H9 (cell line): ENCODE results near the gene MRPS31. TPM values are rescaled to one million over a fixed set of nuclear protein-coding genes. Genes with fewer than 3 reads are reported as not detected.

Experiments
- DNase-seq: peaks from one replicate; pipeline ENCODE4 v3.0.0-alpha.2; 2017
- H2AFZ ChIP-seq: one replicate; pipeline ENCODE4 v1.6.1; 2013; ENCODE audit warnings: mild to moderate bottlenecking, low read length, control low read depth, moderate library complexity
- H2AK5ac ChIP-seq: 2 replicates; pipeline ENCODE4 v1.6.1; 2013; ENCODE audit warnings: low read length, control low read depth, mixed read lengths; ENCODE audit not compliant: insufficient read length
- H2BK120ac ChIP-seq: one replicate; pipeline ENCODE4 v1.6.1; 2013; ENCODE audit warnings: low read depth, mild to moderate bottlenecking, low read length, control low read depth, inconsistent platforms; ENCODE audit not compliant: poor library complexity, severe bottlenecking
- H2BK12ac ChIP-seq: 2 replicates; pipeline ENCODE4 v1.6.1; 2013; ENCODE audit warnings: low read length, control low read depth, mixed read lengths, low read depth; ENCODE audit not compliant: insufficient read length
- H2BK15ac ChIP-seq: 2 replicates; pipeline ENCODE4 v1.6.1; 2013; ENCODE audit warnings: low read depth, low read length, control low read depth
- H2BK20ac ChIP-seq: one replicate; pipeline ENCODE4 v1.6.1; 2013; ENCODE audit warnings: low read depth, mild to moderate bottlenecking, low read length, control low read depth, inconsistent platforms; ENCODE audit not compliant: poor library complexity, severe bottlenecking
- H2BK5ac ChIP-seq: 2 replicates; pipeline ENCODE4 v1.6.1; 2013; ENCODE audit warnings: low read length, control low read depth, mixed read lengths; ENCODE audit not compliant: insufficient read length
- H3K14ac ChIP-seq: 2 replicates; pipeline ENCODE4 v1.6.1; 2013; ENCODE audit warnings: low read length, control low read depth; ENCODE audit not compliant: insufficient read depth
- H3K18ac ChIP-seq: 2 replicates; pipeline ENCODE4 v1.6.1; 2013; ENCODE audit warnings: low read depth, mild to moderate bottlenecking, mixed read lengths, low read length, control low read depth; ENCODE audit not compliant: insufficient read length
- H3K23ac ChIP-seq: 2 replicates; pipeline ENCODE4 v1.6.1; 2013; ENCODE audit warnings: low read length, control low read depth, mixed read lengths, low read depth; ENCODE audit not compliant: insufficient read length
- H3K23me2 ChIP-seq: 2 replicates; pipeline ENCODE4 v1.6.1; 2013; ENCODE audit warnings: low read depth, mild to moderate bottlenecking, mixed read lengths, low read length, control low read depth; ENCODE audit not compliant: insufficient read length, poor library complexity, severe bottlenecking
- H3K27ac ChIP-seq: 2 replicates; pipeline ENCODE4 v1.5.1; 2013; ENCODE audit warnings: low read length, control low read depth, mixed read lengths, low read depth; ENCODE audit not compliant: insufficient read length
- H3K27me3 ChIP-seq: 2 replicates; pipeline ENCODE4 v1.6.1; 2013; ENCODE audit warnings: low read length, control low read depth, inconsistent platforms; ENCODE audit not compliant: insufficient read depth
- H3K4ac ChIP-seq: 2 replicates; pipeline ENCODE4 v1.6.1; 2013; ENCODE audit warnings: low read depth, mild to moderate bottlenecking, control low read depth, inconsistent platforms, low read length, moderate library complexity
- H3K4me1 ChIP-seq: 2 replicates; pipeline ENCODE4 v1.6.1; 2013; ENCODE audit warnings: low read length, control low read depth, inconsistent platforms; ENCODE audit not compliant: insufficient read depth
- H3K4me2 ChIP-seq: 2 replicates; pipeline ENCODE4 v1.6.1; 2013; ENCODE audit warnings: low read length, control low read depth, mixed read lengths; ENCODE audit not compliant: insufficient read length, insufficient read depth
- H3K56ac ChIP-seq: 2 replicates; pipeline ENCODE4 v1.6.1; 2013; ENCODE audit warnings: low read depth, mild to moderate bottlenecking, mixed read lengths, low read length, control low read depth; ENCODE audit not compliant: insufficient read length
- H3K79me1 ChIP-seq: 2 replicates; pipeline ENCODE4 v1.6.1; 2013; ENCODE audit warnings: low read depth, mild to moderate bottlenecking, moderate library complexity, low read length, control low read depth, inconsistent platforms; ENCODE audit not compliant: insufficient read depth, poor library complexity, severe bottlenecking
- H3K79me2 ChIP-seq: 2 replicates; pipeline ENCODE4 v1.6.1; 2013; ENCODE audit warnings: low read length, control low read depth, inconsistent platforms; ENCODE audit not compliant: insufficient read depth
- H3K9ac ChIP-seq: 2 replicates; pipeline ENCODE4 v1.6.1; 2013; ENCODE audit warnings: low read length, control low read depth, mixed read lengths; ENCODE audit not compliant: insufficient read length; ENCODE audit errors: extremely low read depth
- H3K9me3 ChIP-seq: one replicate; pipeline ENCODE4 v1.6.1; 2013; ENCODE audit warnings: low read depth, low read length, inconsistent platforms; ENCODE audit not compliant: control insufficient read depth
- H3T11ph ChIP-seq: one replicate; pipeline ENCODE4 v1.6.1; 2013; ENCODE audit warnings: mild to moderate bottlenecking, low read length, control low read depth, inconsistent platforms
- H4K20me1 ChIP-seq: one replicate; pipeline ENCODE4 v1.6.1; 2013; ENCODE audit not compliant: control insufficient read depth, insufficient read length, insufficient read depth
- H4K5ac ChIP-seq: 2 replicates; pipeline ENCODE4 v1.6.1; 2013; ENCODE audit warnings: low read depth, mild to moderate bottlenecking, mixed read lengths, low read length, control low read depth; ENCODE audit not compliant: insufficient read length
- H4K8ac ChIP-seq: replicated peaks from 2 replicates; pipeline ENCODE4 v1.6.1; 2013; ENCODE audit warnings: low read length, control low read depth, mixed read lengths, low read depth; ENCODE audit not compliant: insufficient read length
- H4K91ac ChIP-seq: 2 replicates; pipeline ENCODE4 v1.6.1; 2013; ENCODE audit warnings: low read depth, mild to moderate bottlenecking, moderate library complexity, mixed read lengths, low read length, control low read depth; ENCODE audit not compliant: insufficient read length
- H3K27ac Mint-ChIP-seq, 3 experiments: 2 replicates in 2 of 3; 3 replicates in 1 of 3; pipeline ENCODE4 v1.8.0; 2020 to 2021; ENCODE audit warnings: mixed read lengths in 3 of 3, mild to moderate bottlenecking in 1 of 3, moderate library complexity in 1 of 3
- H3K27me3 Mint-ChIP-seq: 2 replicates; pipeline ENCODE4 v1.8.0; 2021; ENCODE audit warnings: low read depth, mild to moderate bottlenecking, moderate library complexity, mixed read lengths
- H3K36me3 Mint-ChIP-seq, 3 experiments: 2 replicates in 2 of 3; 3 replicates in 1 of 3; pipeline ENCODE4 v1.8.0; 2020 to 2021; ENCODE audit warnings: low read depth in 3 of 3, mixed read lengths in 3 of 3; ENCODE audit not compliant: insufficient read depth in 1 of 3
- H3K4me1 Mint-ChIP-seq, 2 experiments: 2 replicates each; pipeline ENCODE4 v1.8.0; 2020; ENCODE audit warnings: mixed read lengths in 2 of 2
- H3K4me3 Mint-ChIP-seq, 2 experiments: 2 replicates in 1 of 2; 3 replicates in 1 of 2; pipeline ENCODE4 v1.8.0; 2020 to 2021; ENCODE audit warnings: mild to moderate bottlenecking in 2 of 2, mixed read lengths in 2 of 2, moderate library complexity in 1 of 2
- H3K9me3 Mint-ChIP-seq, 2 experiments: 2 replicates in 1 of 2; 3 replicates in 1 of 2; pipeline ENCODE4 v1.8.0; 2020; ENCODE audit warnings: mild to moderate bottlenecking in 2 of 2, mixed read lengths in 2 of 2, moderate library complexity in 1 of 2
- WGBS: extraction: QIAGEN DNeasy Blood & Tissue Kit; methylation state at CpG from one replicate; pipeline ENCODE4 v1.1.7; 2013; ENCODE audit warnings: missing lambda C conversion rate, low lambda C conversion rate, mixed read lengths; ENCODE audit not compliant: insufficient read length; ENCODE audit errors: extremely low coverage; 5-methylcytosine and 5-hydroxymethylcytosine counted together
- total RNA-seq: library from RNA; stranded (reverse); gene quantifications from 2 replicates; pipeline ENCODE4 v1.2.1, GENCODE V29; 2021
- TF ChIP-seq, protein P1 (sequence below): fragments of 200-600 bp; sonication (generic); conservative IDR thresholded peaks from 3 replicates; pipeline ENCODE4 v1.8.0; 2021; ENCODE audit warnings: antibody characterized with exemption, mild to moderate bottlenecking

The MRPS31 gene
- total RNA-seq, 1 experiment from 2014 or later: 27.3 TPM

DNA sequence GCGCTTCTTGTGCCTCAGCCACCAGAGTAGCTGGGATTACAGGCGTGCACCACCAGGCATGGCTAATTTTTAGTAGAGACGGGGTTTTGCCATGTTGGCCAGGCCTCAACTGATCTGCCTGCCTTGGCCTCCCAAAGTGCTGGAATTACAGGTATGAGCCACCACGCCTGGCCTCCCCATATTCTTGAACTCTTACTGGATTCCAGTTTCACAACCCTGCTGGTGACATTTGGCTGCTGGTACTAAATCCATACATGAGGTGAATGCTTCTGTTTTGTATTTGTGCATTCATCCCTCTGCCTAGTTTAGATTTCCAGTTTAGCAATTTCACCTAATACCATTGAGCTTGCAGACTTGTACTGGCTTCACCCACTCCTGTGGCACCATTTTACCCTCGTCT lies 32.3 kb upstream of the MRPS31 start:
- Histone ChIP-seq H3K9ac (no peak overlapping the region), H3K27ac (no peak overlapping the region), H3K79me2 (no peaks in the 10 kb centered on the region), H3K4me2 (no peak overlapping the region), H3K18ac (no peak overlapping the region), H2AFZ (no peak overlapping the region), H2BK20ac (no peak overlapping the region), H2BK12ac (no peak overlapping the region), H2BK120ac (no peak overlapping the region), H3K4ac (no peak overlapping the region), H3K4me1 (no peaks in the 10 kb centered on the region), H3K27me3 (no peaks in the 10 kb centered on the region; the same call in 1 of the 2 replicates), H2AK5ac (no peak overlapping the region), H3T11ph (no peak overlapping the region), H3K14ac (no peak overlapping the region), H3K56ac (no peak overlapping the region), H2BK15ac (no peak overlapping the region), H2BK5ac (no peak overlapping the region), H4K91ac (no peak overlapping the region), H4K20me1 (no peaks in the 10 kb centered on the region), H3K9me3 (no peaks in the 10 kb centered on the region), H3K23ac (no peak overlapping the region), H4K5ac (no peak overlapping the region), H3K23me2 (no peaks in the 10 kb centered on the region), H4K8ac (no peak overlapping the region), H3K79me1 (no peaks in the 10 kb centered on the region)
- no CpG with 5 or more reads among the region's 5 CpGs for WGBS
- Mint-ChIP-seq H3K4me3 (no peak overlapping the region), H3K27me3 (no peaks in the 10 kb centered on the region), H3K36me3 (peaks cover 6 to 63% (median 53%) of the 10 kb centered on the region in 3 experiments; a peak in 6 of 7 replicates), H3K9me3 (no peaks in the 10 kb centered on the region), H3K27ac (no peak overlapping the region), H3K4me1 (no peaks in the 10 kb centered on the region)
- no peak for DNase-seq
- TF ChIP-seq, protein P1, sequence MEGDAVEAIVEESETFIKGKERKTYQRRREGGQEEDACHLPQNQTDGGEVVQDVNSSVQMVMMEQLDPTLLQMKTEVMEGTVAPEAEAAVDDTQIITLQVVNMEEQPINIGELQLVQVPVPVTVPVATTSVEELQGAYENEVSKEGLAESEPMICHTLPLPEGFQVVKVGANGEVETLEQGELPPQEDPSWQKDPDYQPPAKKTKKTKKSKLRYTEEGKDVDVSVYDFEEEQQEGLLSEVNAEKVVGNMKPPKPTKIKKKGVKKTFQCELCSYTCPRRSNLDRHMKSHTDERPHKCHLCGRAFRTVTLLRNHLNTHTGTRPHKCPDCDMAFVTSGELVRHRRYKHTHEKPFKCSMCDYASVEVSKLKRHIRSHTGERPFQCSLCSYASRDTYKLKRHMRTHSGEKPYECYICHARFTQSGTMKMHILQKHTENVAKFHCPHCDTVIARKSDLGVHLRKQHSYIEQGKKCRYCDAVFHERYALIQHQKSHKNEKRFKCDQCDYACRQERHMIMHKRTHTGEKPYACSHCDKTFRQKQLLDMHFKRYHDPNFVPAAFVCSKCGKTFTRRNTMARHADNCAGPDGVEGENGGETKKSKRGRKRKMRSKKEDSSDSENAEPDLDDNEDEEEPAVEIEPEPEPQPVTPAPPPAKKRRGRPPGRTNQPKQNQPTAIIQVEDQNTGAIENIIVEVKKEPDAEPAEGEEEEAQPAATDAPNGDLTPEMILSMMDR: no peak
